ENCODE results near the gene IRF7.

- TF ChIP-seq POLR2A (IDR thresholded peaks at IDR 0.05; ENCODE audit: low read depth, low read length) (no peak), TAF1 (IDR thresholded peaks at IDR 0.05; ENCODE audit: low read depth, low read length) (no peak), PAX5 (IDR thresholded peaks at IDR 0.05; ENCODE audit: insufficient read depth, low read length, severe bottlenecking) (no peak), POLR2AphosphoS5 (IDR thresholded peaks at IDR 0.05; ENCODE audit: low read depth, low read length) (no peak), SPI1 (IDR thresholded peaks at IDR 0.05; ENCODE audit: low read depth, low read length) (no peak), POU2F2 (IDR thresholded peaks at IDR 0.05; ENCODE audit: low read depth, low read length) (no peak)
These were observed 24.4 kb upstream of the IRF7 start for GRCh38 chr11:640021-640706.

Measured in GM12891 (cell line).